Tibial nerve (tissue), 4 donors: ENCODE results near the gene MRPL51. TPM values are rescaled to one million over a fixed set of nuclear protein-coding genes. Genes with fewer than 3 reads are reported as not detected.

Source experiments
- DNase-seq, 2 donors: peaks; one replicate each; pipeline ENCODE4 v3.0.0-alpha.2; 2019; ENCODE audit warnings: low spot score in 2 of 2
- H3K27ac ChIP-seq, 4 donors: fragments of 200-600 bp; sonication (generic) in 3 of 4; one replicate each; pipeline ENCODE4 v1.5.1; 2017 to 2019; ENCODE audit warnings: mild to moderate bottlenecking in 1 of 4
- H3K27me3 ChIP-seq, 2 donors: fragments of 200-600 bp; sonication (generic) in 1 of 2; one replicate each; pipeline versions ENCODE4 v1.5.1 to v1.6.0; 2017 to 2019
- H3K36me3 ChIP-seq, 3 donors: fragments of 200-600 bp; sonication (generic); one replicate each; pipeline ENCODE4 v1.5.1; 2018 to 2019
- H3K4me1 ChIP-seq, 4 donors: fragments of 200-600 bp; sonication (generic) in 3 of 4; one replicate each; pipeline ENCODE4 v1.5.1; 2017 to 2019
- H3K4me3 ChIP-seq, 4 donors: fragments of 200-600 bp; sonication (generic) in 3 of 4; one replicate each; pipeline ENCODE4 v1.5.1; 2017 to 2019; ENCODE audit warnings: mild to moderate bottlenecking in 1 of 4, moderate library complexity in 1 of 4
- H3K9me3 ChIP-seq, 4 donors: fragments of 200-600 bp; sonication (generic) in 3 of 4; one replicate each; pipeline ENCODE4 v1.5.1; 2017 to 2019
- CTCF ChIP-seq, 5 experiments: fragments of 200-600 bp in 3 of 5; fragments of 450-650 bp in 2 of 5; sonication (generic) in 3 of 5; IDR thresholded peaks; one replicate each; pipeline ENCODE4 v1.5.1; 2016 to 2019; ENCODE audit warnings: antibody characterized with exemption in 5 of 5, mild to moderate bottlenecking in 3 of 5, moderate library complexity in 2 of 5
- EP300 ChIP-seq, 2 donors: sonication (generic); formaldehyde crosslinking; IDR thresholded peaks; one replicate each; pipeline ENCODE4 v1.6.1; 2017; ENCODE audit warnings: antibody characterized with exemption in 2 of 2, mild to moderate bottlenecking in 1 of 2
- POLR2A ChIP-seq, 2 donors: fragments of 450-650 bp; IDR thresholded peaks; one replicate each; pipeline ENCODE4 v1.6.1; 2017; ENCODE audit warnings: antibody characterized with exemption in 2 of 2, mild to moderate bottlenecking in 2 of 2, moderate library complexity in 2 of 2
- WGBS, 2 donors: methylation state at CpG; one replicate each; pipeline ENCODE4 v1.1.5; 2018; 5-methylcytosine and 5-hydroxymethylcytosine counted together
- total RNA-seq, 4 donors: library from RNA; depleted of rRNA; stranded (reverse); fragments of >200 nt; gene quantifications; one replicate each; pipeline ENCODE4 v1.1.0, GENCODE V29; 2016

Gene MRPL51
- total RNA-seq, 4 donors from 2014 or later = 47.4 to 127 (median 89.0) TPM

GRCh38 chr12:6462234-6462995 is 30.6 kb downstream of the MRPL51 start:
- Histone ChIP-seq H3K36me3 (peaks cover 0 to 90% (median 21%) of the 10 kb centered on the region in 3 donors), H3K4me1 (peaks cover 0 to 31% (median 20%) of the 10 kb centered on the region in 4 donors), H3K27ac (peak overlapping the region in 3 of 4 donors; percentile 50 to 70 (median 61)), H3K9me3 (no peaks in the 10 kb centered on the region), H3K4me3 (no peak overlapping the region), H3K27me3 (no peaks in the 10 kb centered on the region)
- no peak for DNase-seq
- 84 to 85% methylated on average over 14 of the region's 14 CpGs for WGBS, 2 donors
- no peak for TF ChIP-seq CTCF (IDR thresholded peaks at IDR 0.05)
- TF ChIP-seq POLR2A (IDR thresholded peaks at IDR 0.05) = no peak
- TF ChIP-seq EP300 (IDR thresholded peaks at IDR 0.05) = no peak

- peak in 1 of 2 donors; percentile 23 for TF ChIP-seq EP300 (IDR thresholded peaks at IDR 0.05)
- TF ChIP-seq POLR2A (IDR thresholded peaks at IDR 0.05) = no peak
- no peak for TF ChIP-seq CTCF (IDR thresholded peaks at IDR 0.05)
- 58 to 59% methylated on average over 15 of the region's 15 CpGs for WGBS, 2 donors
- Histone ChIP-seq H3K9me3 (no peaks in the 10 kb centered on the region), H3K27me3 (no peaks in the 10 kb centered on the region), H3K4me1 (peaks cover 0 to 31% (median 20%) of the 10 kb centered on the region in 4 donors), H3K36me3 (peaks cover 0 to 95% (median 27%) of the 10 kb centered on the region in 3 donors), H3K27ac (peak overlapping the region; percentile 18 to 70 (median 56)), H3K4me3 (no peak overlapping the region)
- DNase-seq = peak in 1 of 2 donors; percentile 40
Measured at GRCh38 chr12:6461401-6462233, 31.4 kb downstream of the MRPL51 start.

- Histone ChIP-seq H3K27ac (peak overlapping the region; percentile 18 to 70 (median 56)), H3K36me3 (peaks cover 0 to 93% (median 27%) of the 10 kb centered on the region in 3 donors), H3K4me1 (peaks cover 0 to 31% (median 20%) of the 10 kb centered on the region in 4 donors), H3K9me3 (no peaks in the 10 kb centered on the region), H3K27me3 (no peaks in the 10 kb centered on the region), H3K4me3 (no peak overlapping the region)
- DNase-seq = no peak
- WGBS, 2 donors = 81 to 82% methylated on average over 10 of the region's 10 CpGs
- no peak for TF ChIP-seq CTCF (IDR thresholded peaks at IDR 0.05)
- TF ChIP-seq POLR2A (IDR thresholded peaks at IDR 0.05) = no peak
- no peak for TF ChIP-seq EP300 (IDR thresholded peaks at IDR 0.05)
Measured at GRCh38 chr12:6460751-6461371, 32.2 kb downstream of the MRPL51 start.

- Histone ChIP-seq H3K27ac (no peak overlapping the region), H3K36me3 (peaks cover 0 to 92% (median 25%) of the 10 kb centered on the region in 3 donors), H3K4me3 (no peak overlapping the region), H3K9me3 (no peaks in the 10 kb centered on the region), H3K27me3 (no peaks in the 10 kb centered on the region), H3K4me1 (peaks cover 0 to 23% (median 16%) of the 10 kb centered on the region in 4 donors)
- WGBS, 2 donors = 97 to 100% methylated on average over 2 of the region's 2 CpGs
- no peak for TF ChIP-seq EP300 (IDR thresholded peaks at IDR 0.05)
- TF ChIP-seq POLR2A (IDR thresholded peaks at IDR 0.05) = no peak
- TF ChIP-seq CTCF (IDR thresholded peaks at IDR 0.05) = no peak
- no peak for DNase-seq
Measured at GRCh38 chr12:6459004-6459337, 34.1 kb downstream of the MRPL51 start.
